Tibial nerve (tissue), 4 donors: ENCODE measurements around the gene USP25.

ENCODE experiments used
- EP300 ChIP-seq, 2 donors: sonication (generic); formaldehyde crosslinking; IDR thresholded peaks; one replicate each; pipeline ENCODE4 v1.6.1; 2017; ENCODE audit warnings: antibody characterized with exemption in 2 of 2, mild to moderate bottlenecking in 1 of 2
- POLR2A ChIP-seq, 2 donors: fragments of 450-650 bp; IDR thresholded peaks; one replicate each; pipeline ENCODE4 v1.6.1; 2017; ENCODE audit warnings: antibody characterized with exemption in 2 of 2, mild to moderate bottlenecking in 2 of 2, moderate library complexity in 2 of 2
- TF ChIP-seq, protein P1 (sequence below), 5 experiments: fragments of 200-600 bp in 3 of 5; fragments of 450-650 bp in 2 of 5; sonication (generic) in 3 of 5; IDR thresholded peaks; one replicate each; pipeline ENCODE4 v1.5.1; 2016 to 2019; ENCODE audit warnings: antibody characterized with exemption in 5 of 5, mild to moderate bottlenecking in 3 of 5, moderate library complexity in 2 of 5

DNA sequence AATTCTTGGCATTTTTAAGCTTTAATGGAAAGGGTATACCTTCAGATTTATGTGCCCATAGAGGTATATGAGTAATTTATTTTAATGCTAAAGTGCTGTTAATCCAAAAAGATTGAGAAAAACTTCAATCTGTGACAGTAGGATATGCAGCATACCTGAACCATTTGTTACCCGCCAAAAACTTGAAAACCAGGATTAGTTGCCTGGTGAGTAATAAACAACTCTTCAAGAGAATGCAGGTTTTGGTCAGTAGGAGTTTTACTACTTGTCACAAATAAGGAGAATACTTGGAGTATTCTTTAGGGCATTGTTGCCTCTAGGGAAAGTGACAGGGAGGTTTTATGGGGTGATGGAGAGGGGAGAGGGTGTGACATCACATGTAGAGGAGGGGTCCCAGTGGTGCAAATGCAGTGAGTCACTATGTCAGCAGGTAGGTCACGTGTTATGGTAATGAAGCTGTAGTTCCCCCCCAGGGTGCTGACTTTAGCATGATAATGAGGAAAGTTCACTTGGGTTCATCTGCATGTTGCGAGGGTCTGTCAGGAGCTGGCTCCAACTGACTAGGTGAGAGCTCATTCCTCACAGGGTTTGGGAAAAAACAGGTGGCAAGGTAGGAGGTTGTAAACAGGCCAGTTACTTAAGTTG lies 23.1 kb downstream of the USP25 start:
- no peak for TF ChIP-seq POLR2A (IDR thresholded peaks at IDR 0.05)
- no peak for TF ChIP-seq EP300 (IDR thresholded peaks at IDR 0.05)
- TF ChIP-seq, protein P1, sequence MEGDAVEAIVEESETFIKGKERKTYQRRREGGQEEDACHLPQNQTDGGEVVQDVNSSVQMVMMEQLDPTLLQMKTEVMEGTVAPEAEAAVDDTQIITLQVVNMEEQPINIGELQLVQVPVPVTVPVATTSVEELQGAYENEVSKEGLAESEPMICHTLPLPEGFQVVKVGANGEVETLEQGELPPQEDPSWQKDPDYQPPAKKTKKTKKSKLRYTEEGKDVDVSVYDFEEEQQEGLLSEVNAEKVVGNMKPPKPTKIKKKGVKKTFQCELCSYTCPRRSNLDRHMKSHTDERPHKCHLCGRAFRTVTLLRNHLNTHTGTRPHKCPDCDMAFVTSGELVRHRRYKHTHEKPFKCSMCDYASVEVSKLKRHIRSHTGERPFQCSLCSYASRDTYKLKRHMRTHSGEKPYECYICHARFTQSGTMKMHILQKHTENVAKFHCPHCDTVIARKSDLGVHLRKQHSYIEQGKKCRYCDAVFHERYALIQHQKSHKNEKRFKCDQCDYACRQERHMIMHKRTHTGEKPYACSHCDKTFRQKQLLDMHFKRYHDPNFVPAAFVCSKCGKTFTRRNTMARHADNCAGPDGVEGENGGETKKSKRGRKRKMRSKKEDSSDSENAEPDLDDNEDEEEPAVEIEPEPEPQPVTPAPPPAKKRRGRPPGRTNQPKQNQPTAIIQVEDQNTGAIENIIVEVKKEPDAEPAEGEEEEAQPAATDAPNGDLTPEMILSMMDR (IDR thresholded peaks at IDR 0.05) = no peak
